Ishikawa (cell line): ENCODE measurements around the gene KCNK2.

Source experiments
- CEBPB ChIP-seq: IDR thresholded peaks from 2 replicates; pipeline ENCODE4 v1.6.1; 2012
- CREB1 ChIP-seq: IDR thresholded peaks from 2 replicates; pipeline ENCODE4 v1.6.1; 2012; ENCODE audit warnings: low read depth
- EGR1 ChIP-seq: IDR thresholded peaks from 2 replicates; pipeline ENCODE4 v1.6.1; 2012
- EP300 ChIP-seq: IDR thresholded peaks from 2 replicates; pipeline ENCODE4 v1.6.1; 2012; ENCODE audit warnings: borderline replicate concordance
- FOXM1 ChIP-seq: IDR thresholded peaks from 2 replicates; pipeline ENCODE4 v1.6.1; 2012; ENCODE audit warnings: low read depth, borderline replicate concordance
- MAX ChIP-seq: IDR thresholded peaks from 2 replicates; pipeline ENCODE4 v1.6.1; 2012
- NFIC ChIP-seq: IDR thresholded peaks from 2 replicates; pipeline ENCODE4 v1.6.1; 2012
- RAD21 ChIP-seq: IDR thresholded peaks from 2 replicates; pipeline ENCODE4 v1.6.1; 2012; ENCODE audit warnings: low read depth
- REST ChIP-seq: IDR thresholded peaks from 2 replicates; pipeline ENCODE4 v1.6.1; 2012; ENCODE audit warnings: low read depth, mild to moderate bottlenecking
- TAF1 ChIP-seq: IDR thresholded peaks from 2 replicates; pipeline ENCODE4 v1.6.1; 2012; ENCODE audit warnings: low read depth, mild to moderate bottlenecking
- TCF12 ChIP-seq: IDR thresholded peaks from 2 replicates; pipeline ENCODE4 v1.6.1; 2012; ENCODE audit warnings: low read depth
- TEAD4 ChIP-seq: IDR thresholded peaks from 2 replicates; pipeline ENCODE4 v1.6.1; 2012
- YY1 ChIP-seq: IDR thresholded peaks from 2 replicates; pipeline ENCODE4 v1.6.1; 2012; ENCODE audit warnings: low read depth
- ZBTB7A ChIP-seq: IDR thresholded peaks from 2 replicates; pipeline ENCODE4 v1.6.1; 2012; ENCODE audit warnings: low read depth
- TF ChIP-seq, protein P1 (sequence below): IDR thresholded peaks from 2 replicates; pipeline ENCODE4 v1.6.1; 2012

The KCNK2 gene

GRCh38 chr1:215156232-215156631 is 73.7 kb downstream of the KCNK2 start:
- TF ChIP-seq EP300 (no peak), TCF12 (no peak), YY1 (no peak)
- TF ChIP-seq, protein P1, sequence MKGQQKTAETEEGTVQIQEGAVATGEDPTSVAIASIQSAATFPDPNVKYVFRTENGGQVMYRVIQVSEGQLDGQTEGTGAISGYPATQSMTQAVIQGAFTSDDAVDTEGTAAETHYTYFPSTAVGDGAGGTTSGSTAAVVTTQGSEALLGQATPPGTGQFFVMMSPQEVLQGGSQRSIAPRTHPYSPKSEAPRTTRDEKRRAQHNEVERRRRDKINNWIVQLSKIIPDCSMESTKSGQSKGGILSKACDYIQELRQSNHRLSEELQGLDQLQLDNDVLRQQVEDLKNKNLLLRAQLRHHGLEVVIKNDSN: no peak

DNA sequence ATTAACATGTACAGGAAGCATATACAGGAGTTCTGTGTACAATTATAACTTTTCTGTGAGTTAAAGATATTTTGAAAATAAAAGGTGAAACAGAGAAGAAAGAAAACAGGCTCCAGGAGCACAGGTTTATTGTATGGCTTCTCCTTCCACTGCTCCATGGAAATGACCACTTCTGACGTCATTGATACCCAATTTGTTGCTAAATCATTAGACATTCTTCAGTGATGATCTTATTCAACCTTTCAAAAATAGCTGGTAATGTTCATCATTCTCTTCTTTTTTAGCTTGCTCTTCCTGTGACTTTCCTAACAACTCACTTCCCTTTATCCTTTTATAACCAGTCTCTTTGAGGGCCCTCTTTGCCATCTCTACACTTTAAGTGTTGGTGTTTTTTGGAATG is 77.8 kb downstream of the KCNK2 start:
- TF ChIP-seq CEBPB (no peak), NFIC (no peak), CREB1 (no peak), TCF12 (no peak), EP300 (no peak), EGR1 (no peak), FOXM1 (no peak), MAX (no peak)

DNA sequence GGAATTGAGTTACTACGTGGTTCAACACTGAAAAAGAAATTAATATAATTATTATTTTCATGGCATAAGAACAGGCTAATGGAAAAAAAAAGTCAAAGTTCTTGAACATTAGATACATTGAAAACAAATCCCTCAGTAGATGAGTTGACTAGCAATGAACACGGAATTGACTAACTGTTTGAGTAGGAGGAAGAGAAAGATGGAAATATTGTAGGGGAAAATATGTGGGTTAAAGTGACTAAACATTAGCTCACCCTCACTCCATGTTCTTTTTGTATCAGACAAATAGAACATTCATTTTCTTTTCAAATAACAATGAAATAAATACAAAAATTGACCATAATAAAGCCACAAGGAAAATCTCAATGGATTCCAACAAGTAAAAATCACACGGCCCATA is 84.3 kb downstream of the KCNK2 start:
- TF ChIP-seq EGR1 (no peak), NFIC (no peak), RAD21 (no peak), TEAD4 (no peak), FOXM1 (no peak), YY1 (no peak), CREB1 (no peak), REST (no peak)
- TF ChIP-seq, protein P1: no peak

- TF ChIP-seq YY1: no peak
- TF ChIP-seq FOXM1: no peak
- TF ChIP-seq, protein P1: no peak
- no peak for TF ChIP-seq MAX
- no peak for TF ChIP-seq EP300
- no peak for TF ChIP-seq CEBPB
- no peak for TF ChIP-seq ZBTB7A
- TF ChIP-seq TAF1: no peak
These were observed 99.0 kb downstream of the KCNK2 start for GRCh38 chr1:215181518-215181917.

DNA sequence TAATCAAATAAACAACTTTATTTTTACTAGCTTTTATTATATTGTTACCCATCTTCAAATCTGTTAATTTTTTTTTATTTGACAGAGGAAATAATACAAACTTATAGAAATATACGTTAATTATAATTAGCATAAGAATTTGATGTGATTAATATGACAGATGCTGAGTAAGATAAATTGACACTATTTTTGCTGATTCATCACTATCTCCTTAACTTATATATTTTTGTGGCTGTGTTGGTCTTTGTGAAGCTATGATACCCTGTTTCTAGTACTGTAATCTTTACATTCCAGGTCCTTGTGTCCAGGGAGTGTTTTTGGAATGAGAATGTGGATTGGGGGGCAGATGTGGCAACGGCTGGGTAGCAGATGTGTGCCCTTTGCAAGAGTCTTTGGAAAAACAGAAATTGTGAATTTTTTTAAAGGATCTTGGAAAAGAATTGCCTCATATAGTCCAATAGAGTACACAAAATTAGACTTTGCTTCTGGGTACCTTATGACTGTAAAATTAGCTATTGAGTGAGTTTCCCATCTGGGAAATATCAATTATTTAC is 102.6 kb downstream of the KCNK2 start:
- TF ChIP-seq CREB1: no peak
- no peak for TF ChIP-seq EP300
- TF ChIP-seq CEBPB: no peak
- no peak for TF ChIP-seq EGR1
- TF ChIP-seq MAX: no peak
- TF ChIP-seq REST: no peak
- no peak for TF ChIP-seq TCF12
- no peak for TF ChIP-seq YY1
- no peak for TF ChIP-seq NFIC
- TF ChIP-seq ZBTB7A: no peak
- TF ChIP-seq, protein P1: no peak
- no peak for TF ChIP-seq TEAD4
